Adipose tissue (tissue), 3 donors: Measurements from ENCODE around the gene SFTPA1. TPM values are rescaled to one million over a fixed set of nuclear protein-coding genes. Genes with fewer than 3 reads are reported as not detected.

Experiments used
- polyA plus RNA-seq, 3 donors: library from polyadenylated mRNA; stranded (reverse); fragments of 200-250 nt; gene quantifications; one replicate each; pipeline ENCODE4 v1.2.3, GENCODE V29; 2013
- donor health status: healthy with polysubstance abuse.
- donor health status: Bipolar disorder and iron deficiency.
- donor health status: healthy.

SFTPA1 gene
- polyA plus RNA-seq, 3 donors: 0.11 to 0.52 (median 0.39) TPM

Other genes with a start within 250 kb of the SFTPA1 start
- gene ZCCHC24, start 165.3 kb upstream of the SFTPA1 start, polyA plus RNA-seq: 100 to 1,000 TPM in 1 of 3 donors, 10 to 100 TPM in 1, 1 to 10 TPM in 1; 7.4 to 121 (median 60.8) TPM
- gene EIF5AL1, start 98.4 kb upstream of the SFTPA1 start, polyA plus RNA-seq: under 1 TPM; 0.30 to 0.92 (median 0.45) TPM
- gene SFTPA2, start 50.5 kb upstream of the SFTPA1 start, polyA plus RNA-seq: under 1 TPM in 2 of 3 donors, not detected in 1; 0.68 to 0.94 TPM
- under 1 TPM; 0.16 to 0.67 (median 0.39) TPM for gene NUTM2B, start 92.3 kb downstream of the SFTPA1 start, polyA plus RNA-seq
- under 1 TPM in 2 of 3 donors, not detected in 1; 0.21 to 0.58 TPM for gene NUTM2E, start 215.8 kb downstream of the SFTPA1 start, polyA plus RNA-seq